Measurements from ENCODE around the gene SUZ12. TPM values are rescaled to one million over a fixed set of nuclear protein-coding genes. Genes with fewer than 3 reads are reported as not detected.
A peak's percentile ranks its signal among the peaks of the same experiment; 100 is the strongest.

Gene SUZ12
- total and polyA plus RNA-seq, 2 of the 4 experiments (the other 2 are of a cell fraction) = 12.2 to 12.3 TPM

DNA sequence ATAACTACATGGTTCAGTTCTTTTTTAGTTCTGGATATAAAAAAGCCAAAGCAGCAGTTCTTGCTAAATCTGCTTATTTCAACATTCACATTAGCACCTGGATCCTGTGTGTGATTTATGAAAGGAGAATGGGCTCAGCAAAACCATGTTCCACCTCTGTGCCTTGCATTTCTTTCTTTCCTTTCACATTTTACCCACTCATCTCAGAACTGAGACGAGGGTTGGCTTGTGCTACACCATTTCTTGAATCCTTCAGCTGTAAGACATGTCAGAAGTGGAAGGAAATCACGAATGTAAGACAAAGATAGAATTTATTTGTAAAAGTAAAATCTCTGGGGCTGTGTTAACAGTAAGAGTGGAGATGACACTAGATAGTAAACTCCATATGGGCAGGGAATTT, 34.1 kb upstream of the SUZ12 start:
- Histone ChIP-seq H2BK120ac (ENCODE audit: low read depth, low read length) (no peak overlapping the region), H3K14ac (replicated peaks; ENCODE audit: low read depth, low read length) (no peak overlapping the region), H3K79me1 (ENCODE audit: low read depth in 1 of 2, low read length in 2 of 2) (peaks cover 3 to 22% of the 10 kb centered on the region in 2 experiments), H3K9ac (ENCODE audit: low read depth, low read length) (no peak overlapping the region), H3K36me3 (ENCODE audit: control insufficient read depth, insufficient read depth, low read length) (peaks cover 9% of the 10 kb centered on the region), H3K9me1 (ENCODE audit: insufficient read depth, low read length) (no peaks in the 10 kb centered on the region), H2BK15ac (ENCODE audit: low read depth, low read length) (no peak overlapping the region), H2AFZ (replicated peaks; ENCODE audit: low read length, poor library complexity) (no peak overlapping the region), H3K23ac (ENCODE audit: low read depth, low read length) (no peak overlapping the region), H3K4me3 (ENCODE audit: insufficient read depth, low read depth, low read length) (no peak overlapping the region), H3K9me3 (ENCODE audit: control insufficient read depth, insufficient read depth, low read length) (no peaks in the 10 kb centered on the region), H4K91ac (ENCODE audit: insufficient read depth, low read depth, low read length) (no peak overlapping the region), H3K4me1 (ENCODE audit: control insufficient read depth, insufficient read depth, low read length) (peaks cover 2% of the 10 kb centered on the region; the same call in 1 of the 2 replicates), H3K27me3 (ENCODE audit: control insufficient read depth, insufficient read depth, low read length) (no peaks in the 10 kb centered on the region), H4K20me1 (ENCODE audit: insufficient read depth, low read length) (peaks cover 12% of the 10 kb centered on the region; the same call in 1 of the 2 replicates), H3K18ac (ENCODE audit: low read depth, low read length) (no peak overlapping the region), H3K56ac (ENCODE audit: extremely low read depth, insufficient read depth, low read length) (no peak overlapping the region), H2AK5ac (ENCODE audit: low read depth, low read length) (no peak overlapping the region), H4K8ac (ENCODE audit: low read depth in 2 of 2, low read length in 2 of 2) (peak overlapping the region; percentile 55 to 66; a peak in 2 of 4 replicates), H2BK5ac (ENCODE audit: low read depth, low read length, poor library complexity, severe bottlenecking) (no peak overlapping the region), H2AK9ac (replicated peaks; ENCODE audit: low read depth, low read length, poor library complexity) (no peak overlapping the region), H2BK20ac (ENCODE audit: low read depth, low read length) (no peak overlapping the region), H3K4me2 (ENCODE audit: low read depth, low read length) (no peak overlapping the region), H4K5ac (ENCODE audit: low read depth, low read length) (no peak overlapping the region), H3K27ac (ENCODE audit: insufficient read depth, low read length) (no peak overlapping the region), H3K4ac (ENCODE audit: low read depth, low read length) (no peak overlapping the region)
- no peak for TF ChIP-seq RAD21 (IDR thresholded peaks at IDR 0.05; ENCODE audit: low read length)
- no peak for TF ChIP-seq FOS (IDR thresholded peaks at IDR 0.05; ENCODE audit: low read depth, low read length)
- TF ChIP-seq MAFK (IDR thresholded peaks at IDR 0.05; ENCODE audit: low read depth, low read length) = no peak
- TF ChIP-seq POLR2A (IDR thresholded peaks at IDR 0.05; ENCODE audit: low read depth, low read length) = no peak
- no peak for TF ChIP-seq RFX5 (IDR thresholded peaks at IDR 0.05; ENCODE audit: low read depth, low read length)
- TF ChIP-seq CHD1 (IDR thresholded peaks at IDR 0.05; ENCODE audit: low read depth, low read length) = no peak
- TF ChIP-seq NFE2L2 (IDR thresholded peaks at IDR 0.05; ENCODE audit: low read depth, low read length) = no peak
- TF ChIP-seq BHLHE40 (IDR thresholded peaks at IDR 0.05; ENCODE audit: low read depth, low read length) = no peak
- no peak for TF ChIP-seq CEBPB (IDR thresholded peaks at IDR 0.05; ENCODE audit: low read depth, low read length)
- TF ChIP-seq, protein P1, sequence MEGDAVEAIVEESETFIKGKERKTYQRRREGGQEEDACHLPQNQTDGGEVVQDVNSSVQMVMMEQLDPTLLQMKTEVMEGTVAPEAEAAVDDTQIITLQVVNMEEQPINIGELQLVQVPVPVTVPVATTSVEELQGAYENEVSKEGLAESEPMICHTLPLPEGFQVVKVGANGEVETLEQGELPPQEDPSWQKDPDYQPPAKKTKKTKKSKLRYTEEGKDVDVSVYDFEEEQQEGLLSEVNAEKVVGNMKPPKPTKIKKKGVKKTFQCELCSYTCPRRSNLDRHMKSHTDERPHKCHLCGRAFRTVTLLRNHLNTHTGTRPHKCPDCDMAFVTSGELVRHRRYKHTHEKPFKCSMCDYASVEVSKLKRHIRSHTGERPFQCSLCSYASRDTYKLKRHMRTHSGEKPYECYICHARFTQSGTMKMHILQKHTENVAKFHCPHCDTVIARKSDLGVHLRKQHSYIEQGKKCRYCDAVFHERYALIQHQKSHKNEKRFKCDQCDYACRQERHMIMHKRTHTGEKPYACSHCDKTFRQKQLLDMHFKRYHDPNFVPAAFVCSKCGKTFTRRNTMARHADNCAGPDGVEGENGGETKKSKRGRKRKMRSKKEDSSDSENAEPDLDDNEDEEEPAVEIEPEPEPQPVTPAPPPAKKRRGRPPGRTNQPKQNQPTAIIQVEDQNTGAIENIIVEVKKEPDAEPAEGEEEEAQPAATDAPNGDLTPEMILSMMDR (conservative IDR thresholded peaks at IDR 0.05; ENCODE audit: low read depth, low read length) = no peak
- TF ChIP-seq, protein P2, sequence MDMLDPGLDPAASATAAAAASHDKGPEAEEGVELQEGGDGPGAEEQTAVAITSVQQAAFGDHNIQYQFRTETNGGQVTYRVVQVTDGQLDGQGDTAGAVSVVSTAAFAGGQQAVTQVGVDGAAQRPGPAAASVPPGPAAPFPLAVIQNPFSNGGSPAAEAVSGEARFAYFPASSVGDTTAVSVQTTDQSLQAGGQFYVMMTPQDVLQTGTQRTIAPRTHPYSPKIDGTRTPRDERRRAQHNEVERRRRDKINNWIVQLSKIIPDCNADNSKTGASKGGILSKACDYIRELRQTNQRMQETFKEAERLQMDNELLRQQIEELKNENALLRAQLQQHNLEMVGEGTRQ (IDR thresholded peaks at IDR 0.05; ENCODE audit: low read depth, low read length) = no peak
- TF ChIP-seq RCOR1 (IDR thresholded peaks at IDR 0.05; ENCODE audit: insufficient replicate concordance, low read length) = no peak
- TF ChIP-seq, protein P3, sequence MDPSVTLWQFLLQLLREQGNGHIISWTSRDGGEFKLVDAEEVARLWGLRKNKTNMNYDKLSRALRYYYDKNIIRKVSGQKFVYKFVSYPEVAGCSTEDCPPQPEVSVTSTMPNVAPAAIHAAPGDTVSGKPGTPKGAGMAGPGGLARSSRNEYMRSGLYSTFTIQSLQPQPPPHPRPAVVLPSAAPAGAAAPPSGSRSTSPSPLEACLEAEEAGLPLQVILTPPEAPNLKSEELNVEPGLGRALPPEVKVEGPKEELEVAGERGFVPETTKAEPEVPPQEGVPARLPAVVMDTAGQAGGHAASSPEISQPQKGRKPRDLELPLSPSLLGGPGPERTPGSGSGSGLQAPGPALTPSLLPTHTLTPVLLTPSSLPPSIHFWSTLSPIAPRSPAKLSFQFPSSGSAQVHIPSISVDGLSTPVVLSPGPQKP (IDR thresholded peaks at IDR 0.05; ENCODE audit: borderline replicate concordance, low read depth, low read length) = no peak
- TF ChIP-seq MXI1 (IDR thresholded peaks at IDR 0.05; ENCODE audit: borderline replicate concordance, low read depth, low read length) = no peak
- TF ChIP-seq SMC3 (IDR thresholded peaks at IDR 0.05; ENCODE audit: low read depth, low read length) = no peak
- no peak for TF ChIP-seq MAZ (IDR thresholded peaks at IDR 0.05; ENCODE audit: borderline replicate concordance, low read depth, low read length)
- DNase-seq = no peak
- no TSS peak for BruUV-seq (replicated peaks)
- CTCF ChIA-PET = interaction anchor here (2.7 kb wide), 1 partner anchor 10 kb away, joined by 9 read pairs; no protein-coding TSS in a partner anchor
- in situ Hi-C loops (cut with MboI; ENCODE audit: low sequenced_read_pairs) (no loop called here), intact Hi-C loops (cut with micrococcal nuclease) (no loop called here), dilution Hi-C loops (cut with HindIII; ENCODE audit: low sequenced_read_pairs, unreplicated experiment) (no loop called here)
- POLR2A ChIA-PET (ENCODE audit: unreplicated experiment) = no interaction called here
- no peak for ATAC-seq (ENCODE audit: low read depth)
- no CpG with 5 or more reads among the region's 2 CpGs for WGBS, 2 experiments (ENCODE audit: extremely low coverage in 2 of 2, insufficient read length in 1 of 2)

Measured in IMR-90 (cell line).